H1 (cell line): Measurements from ENCODE around the gene DSCAM. TPM values are rescaled to one million over a fixed set of nuclear protein-coding genes. Genes with fewer than 3 reads are reported as not detected.

ENCODE experiments used
- CTCF ChIA-PET: fragments of 300-600 bp; sonication (Branson Sonifier 250); formaldehyde crosslinking; loops from one replicate; lab custom pipeline; 2021; ENCODE audit not compliant: partially characterized antibody; lab: Charles Lee
- POLR2A ChIA-PET: fragments of 300-600 bp; sonication (Branson Sonifier 250); formaldehyde crosslinking; loops from one replicate; lab custom pipeline; 2021; ENCODE audit warnings: inconsistent platforms; ENCODE audit not compliant: partially characterized antibody; lab: Charles Lee
- DNase-seq, 2 experiments: peaks; one replicate each; pipeline versions ENCODE4 v3.0.0 to v3.0.0-alpha.2; 2010 to 2022; ENCODE audit warnings: low spot score in 2 of 2, low read depth in 1 of 2, mixed read lengths in 1 of 2
- FAIRE-seq: peaks from 2 replicates; lab custom pipeline; 2011; peaks lifted over from hg19 to GRCh38; lab: Jason Lieb, UNC
- H2AFZ ChIP-seq: 2 replicates; pipeline ENCODE4 v1.8.1; 2012; ENCODE audit warnings: low read length, inconsistent platforms
- H2AK5ac ChIP-seq: 2 replicates; pipeline ENCODE4 v1.6.1; 2013; ENCODE audit warnings: low read depth, low read length
- H2BK120ac ChIP-seq: replicated peaks from 2 replicates; pipeline ENCODE3; 2013; ENCODE audit warnings: low read depth, low read length, inconsistent platforms
- H2BK12ac ChIP-seq: 2 replicates; pipeline ENCODE4 v1.6.1; 2013; ENCODE audit warnings: low read depth, low read length
- H2BK15ac ChIP-seq: 2 replicates; pipeline ENCODE4 v1.6.1; 2013; ENCODE audit warnings: low read length
- H2BK20ac ChIP-seq: 2 replicates; pipeline ENCODE4 v1.6.1; 2013; ENCODE audit warnings: low read length
- H2BK5ac ChIP-seq: 2 replicates; pipeline ENCODE4 v1.6.1; 2013; ENCODE audit warnings: low read depth, low read length
- H3K14ac ChIP-seq: 2 replicates; pipeline ENCODE4 v1.6.1; 2013; ENCODE audit warnings: inconsistent platforms; ENCODE audit not compliant: insufficient read length
- H3K18ac ChIP-seq: 2 replicates; pipeline ENCODE4 v1.6.1; 2013; ENCODE audit warnings: low read length; ENCODE audit errors: extremely low read depth
- H3K23ac ChIP-seq: 2 replicates; pipeline ENCODE4 v1.6.1; 2013; ENCODE audit warnings: inconsistent platforms; ENCODE audit not compliant: insufficient read length
- H3K23me2 ChIP-seq: 2 replicates; pipeline ENCODE4 v1.6.1; 2013; ENCODE audit warnings: low read depth, low read length
- H3K27ac ChIP-seq: 2 replicates; pipeline ENCODE4 v1.6.1; 2011; ENCODE audit warnings: low read depth, low read length, inconsistent platforms
- H3K27me3 ChIP-seq, 4 experiments: replicated peaks in 1 of 4; 1 replicate in 1 of 4; 2 replicates in 3 of 4; pipeline versions ENCODE4 v1.6.1 to v1.8.1; 2011 to 2013; ENCODE audit warnings: low read length in 3 of 4, mild to moderate bottlenecking in 3 of 4, inconsistent platforms in 2 of 4, mixed read lengths in 2 of 4, moderate library complexity in 1 of 4; ENCODE audit not compliant: control insufficient read depth in 3 of 4, insufficient read depth in 3 of 4; ENCODE audit errors: extremely low read depth in 1 of 4
- H3K36me3 ChIP-seq, 4 experiments: 2 replicates each; pipeline versions ENCODE4 v1.6.1 to v1.8.1; 2011 to 2013; ENCODE audit warnings: mild to moderate bottlenecking in 4 of 4, low read length in 3 of 4, moderate library complexity in 2 of 4, control low read depth in 1 of 4, inconsistent platforms in 1 of 4; ENCODE audit not compliant: insufficient read depth in 4 of 4, control insufficient read depth in 2 of 4
- H3K4ac ChIP-seq: replicated peaks from 2 replicates; pipeline ENCODE3; 2013; ENCODE audit warnings: low read length, low read depth, mixed read lengths, inconsistent platforms; ENCODE audit not compliant: insufficient read length
- H3K4me1 ChIP-seq, 4 experiments: replicated peaks in 1 of 4; 1 replicate in 1 of 4; 2 replicates in 3 of 4; pipeline versions ENCODE4 v1.6.1 to v1.8.1; 2011 to 2013; ENCODE audit warnings: low read length in 3 of 4, inconsistent platforms in 2 of 4, mixed read lengths in 1 of 4; ENCODE audit not compliant: insufficient read depth in 4 of 4, control insufficient read depth in 3 of 4
- H3K4me2 ChIP-seq, 2 experiments: 2 replicates each; pipeline versions ENCODE4 v1.6.1 to v1.8.1; 2011 to 2013; ENCODE audit warnings: low read depth in 2 of 2, low read length in 2 of 2, control low read depth in 1 of 2, inconsistent platforms in 1 of 2, mild to moderate bottlenecking in 1 of 2; ENCODE audit not compliant: insufficient read depth in 1 of 2
- H3K4me3 ChIP-seq, 4 experiments: fragments of 200-600, 300-600 bp in 1 of 4; sonication (generic), shearing (Covaris generic), sonication (Bioruptor Twin) in 1 of 4; 2 replicates each; pipeline versions ENCODE4 v1.5.1 to v1.8.1; 2011 to 2016; ENCODE audit warnings: low read length in 4 of 4, low read depth in 3 of 4, control low read depth in 2 of 4, inconsistent platforms in 2 of 4, mild to moderate bottlenecking in 2 of 4, mixed read lengths in 1 of 4, moderate library complexity in 1 of 4; ENCODE audit not compliant: insufficient read depth in 2 of 4; ENCODE audit errors: extremely low read depth in 1 of 4
- H3K56ac ChIP-seq: replicated peaks from 2 replicates; pipeline ENCODE3; 2013; ENCODE audit warnings: low read depth, mild to moderate bottlenecking, mixed read lengths, low read length, inconsistent platforms; ENCODE audit not compliant: insufficient read length
- H3K79me1 ChIP-seq: 2 replicates; pipeline ENCODE4 v1.6.1; 2013; ENCODE audit warnings: low read depth, low read length, control low read depth
- H3K79me2 ChIP-seq, 2 experiments: 2 replicates each; pipeline versions ENCODE4 v1.6.1 to v1.8.1; 2012 to 2013; ENCODE audit warnings: low read length in 2 of 2, mild to moderate bottlenecking in 2 of 2, inconsistent platforms in 1 of 2; ENCODE audit not compliant: insufficient read depth in 2 of 2, control insufficient read depth in 1 of 2
- H3K9ac ChIP-seq, 4 experiments: replicated peaks in 1 of 4; 1 replicate in 1 of 4; 2 replicates in 3 of 4; pipeline versions ENCODE4 v1.6.1 to v1.8.1; 2011 to 2013; ENCODE audit warnings: low read depth in 3 of 4, low read length in 3 of 4, control low read depth in 2 of 4, mild to moderate bottlenecking in 2 of 4, moderate library complexity in 2 of 4, inconsistent platforms in 1 of 4; ENCODE audit errors: extremely low read depth in 1 of 4
- H3K9me3 ChIP-seq, 2 experiments: 2 replicates each; pipeline versions ENCODE4 v1.6.1 to v1.8.1; 2012 to 2013; ENCODE audit warnings: mild to moderate bottlenecking in 2 of 2, moderate library complexity in 2 of 2, control low read depth in 1 of 2, inconsistent platforms in 1 of 2, low read depth in 1 of 2, low read length in 1 of 2, mixed read lengths in 1 of 2; ENCODE audit not compliant: insufficient read depth in 2 of 2
- H4K20me1 ChIP-seq, 2 experiments: replicated peaks in 1 of 2; 2 replicates each; pipeline versions ENCODE3 to v1.8.1; 2011 to 2013; ENCODE audit warnings: inconsistent platforms in 2 of 2, low read length in 2 of 2, mild to moderate bottlenecking in 1 of 2; ENCODE audit not compliant: insufficient read depth in 2 of 2, control insufficient read depth in 1 of 2
- H4K5ac ChIP-seq: 2 replicates; pipeline ENCODE4 v1.6.1; 2013; ENCODE audit warnings: low read length, low read depth, mixed read lengths, inconsistent platforms; ENCODE audit not compliant: insufficient read length
- H4K8ac ChIP-seq: 2 replicates; pipeline ENCODE4 v1.8.0; 2013; ENCODE audit warnings: mild to moderate bottlenecking, moderate library complexity, low read length, inconsistent platforms; ENCODE audit not compliant: insufficient read depth; ENCODE audit errors: extremely low read depth
- H4K91ac ChIP-seq: replicated peaks from 2 replicates; pipeline ENCODE3; 2013; ENCODE audit warnings: low read length, mixed read lengths, inconsistent platforms; ENCODE audit not compliant: insufficient read length
- RNF2 ChIP-seq: fragments of 200-900, 300-1000 bp; sonication (generic); IDR thresholded peaks from 2 replicates; pipeline ENCODE4 v1.7.1; 2016; ENCODE audit warnings: borderline replicate concordance, low read depth, mild to moderate bottlenecking, antibody characterized with exemption, low read length; ENCODE audit not compliant: poor library complexity, severe bottlenecking; ENCODE audit errors: missing control alignments
- SIRT6 ChIP-seq: IDR thresholded peaks from one replicate; pipeline ENCODE4 v1.7.1; 2012; ENCODE audit warnings: low read length, inconsistent platforms
- TAF7 ChIP-seq: optimal IDR thresholded peaks from 2 replicates; pipeline ENCODE3; 2011; ENCODE audit warnings: low read depth, mild to moderate bottlenecking, inconsistent platforms, low read length, moderate library complexity, borderline replicate concordance
- WGBS, 2 experiments: shearing (Covaris generic) in 1 of 2; methylation state at CpG; one replicate each; pipeline versions ENCODE4 v1.1.6 to v1.1.7; 2013 to 2015; ENCODE audit warnings: low lambda C conversion rate in 2 of 2, mixed read lengths in 2 of 2, inconsistent platforms in 1 of 2, low coverage in 1 of 2, missing lambda C conversion rate in 1 of 2; ENCODE audit not compliant: insufficient replicate concordance in 2 of 2, insufficient coverage in 1 of 2, insufficient read length in 1 of 2; ENCODE audit errors: extremely low coverage in 1 of 2, missing lambda C conversion rate in 1 of 2; 5-methylcytosine and 5-hydroxymethylcytosine counted together
- polyA plus RNA-seq, 7 experiments: library from polyadenylated mRNA; depleted of rRNA in 3 of 7; stranded (reverse) in 5 of 7; unstranded in 2 of 7; fragments of >200 nt in 5 of 7; fragments of 200-250 nt in 2 of 7; gene quantifications; 1 replicate in 5 of 7; 2 replicates in 1 of 7; 4 replicates in 1 of 7; pipeline versions ENCODE4 v1.2.1 to v1.2.3, GENCODE V29; 2011 to 2013; ENCODE audit warnings: missing spikeins in 2 of 7, mixed read lengths in 2 of 7
- total RNA-seq: library from RNA; stranded (reverse); fragmentation: NEBNext Ultra II Directional; extraction: Animal tissue kit (Norgen Biotek cat#: 25700); gene quantifications from 2 replicates; pipeline ENCODE4 v1.2.1, GENCODE V29; 2021

The DSCAM gene
- total and polyA plus RNA-seq, 2 of the 8 experiments (the other 6 are each of a cell fraction or from before 2014, with no cell fraction given): 0.02 to 0.15 TPM

DNA sequence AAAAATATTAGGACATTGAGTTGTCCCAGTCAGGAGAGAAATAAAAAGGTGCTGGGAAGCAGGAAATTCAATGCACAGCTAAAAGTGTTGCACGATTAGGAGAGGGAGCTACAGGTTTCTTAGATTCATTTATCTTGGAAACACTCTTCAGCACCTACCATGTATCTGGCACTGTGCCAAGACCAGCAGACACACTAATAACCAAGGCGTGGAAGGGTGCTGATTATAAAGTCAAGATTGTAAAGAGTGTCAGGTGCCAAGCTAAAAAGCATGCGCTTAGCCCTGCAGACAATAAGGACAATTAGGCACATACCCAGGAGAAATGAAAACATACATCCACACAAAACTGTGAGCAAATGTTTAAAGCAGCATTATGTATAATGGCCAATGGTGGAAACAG, 129.9 kb downstream of the DSCAM start:
- WGBS, 2 experiments: 91% methylated on average over 3 of the region's 3 CpGs; no CpG with 5 or more reads in 1 of the 2 experiments
- Histone ChIP-seq H2AFZ (no peak overlapping the region), H3K79me2 (no peaks in the 10 kb centered on the region), H3K23me2 (no peaks in the 10 kb centered on the region), H3K4ac (no peak overlapping the region), H3K9me3 (peaks cover 0 to 3% of the 10 kb centered on the region in 2 experiments; a peak in 2 of 4 replicates), H3K4me2 (no peak overlapping the region), H3K18ac (no peak overlapping the region), H2BK12ac (no peak overlapping the region), H3K27me3 (no peaks in the 10 kb centered on the region), H3K27ac (no peak overlapping the region), H3K79me1 (no peaks in the 10 kb centered on the region), H3K36me3 (no peaks in the 10 kb centered on the region), H2AK5ac (no peak overlapping the region), H3K9ac (no peak overlapping the region), H2BK5ac (no peak overlapping the region), H4K91ac (no peak overlapping the region), H3K14ac (no peak overlapping the region), H4K5ac (no peak overlapping the region), H2BK15ac (no peak overlapping the region), H3K23ac (no peak overlapping the region), H4K20me1 (no peaks in the 10 kb centered on the region), H3K56ac (no peak overlapping the region), H3K4me1 (no peaks in the 10 kb centered on the region), H3K4me3 (no peak overlapping the region), H4K8ac (no peak overlapping the region), H2BK20ac (no peak overlapping the region), H2BK120ac (no peak overlapping the region)
- CTCF ChIA-PET: interaction anchor here (1.6 kb wide), 1 partner anchor 327 kb away, joined by 5 read pairs; no protein-coding TSS in a partner anchor
- no peak for FAIRE-seq
- no peak for DNase-seq
- TF ChIP-seq TAF7: no peak
- no peak for TF ChIP-seq RNF2
- no peak for TF ChIP-seq SIRT6
- POLR2A ChIA-PET: no interaction called here
